Duodenal mucosa (tissue), 2 donors: ENCODE measurements around the gene GABRG2.
"Not testable (repeated sequence)": the region's sequence is repeated elsewhere in the genome, so short reads cannot be mapped to it uniquely, and the experiment has no call there.

Source experiments
- H3K27ac ChIP-seq: one replicate; pipeline ENCODE4 v1.7.0; 2013; ENCODE audit warnings: low read depth, low read length
- H3K27me3 ChIP-seq, 2 donors: one replicate each; pipeline ENCODE4 v1.7.0; 2013; ENCODE audit warnings: low read length in 2 of 2, control low read depth in 1 of 2; ENCODE audit not compliant: insufficient read depth in 2 of 2, control insufficient read depth in 1 of 2
- H3K36me3 ChIP-seq, 2 donors: one replicate each; pipeline ENCODE4 v1.7.0; 2013; ENCODE audit warnings: low read length in 2 of 2, control low read depth in 1 of 2; ENCODE audit not compliant: insufficient read depth in 2 of 2, control insufficient read depth in 1 of 2
- H3K4me1 ChIP-seq, 2 donors: one replicate each; pipeline ENCODE4 v1.7.0; 2013; ENCODE audit warnings: low read length in 2 of 2, control low read depth in 1 of 2; ENCODE audit not compliant: insufficient read depth in 2 of 2, control insufficient read depth in 1 of 2
- H3K4me3 ChIP-seq, 2 donors: one replicate each; pipeline ENCODE4 v1.7.0; 2013; ENCODE audit warnings: low read length in 2 of 2, low read depth in 1 of 2
- H3K9ac ChIP-seq, 2 donors: one replicate each; pipeline ENCODE4 v1.7.0; 2013; ENCODE audit warnings: low read length in 2 of 2, low read depth in 1 of 2
- H3K9me3 ChIP-seq, 2 donors: one replicate each; pipeline ENCODE4 v1.7.0; 2013; ENCODE audit warnings: low read length in 2 of 2, control low read depth in 1 of 2; ENCODE audit not compliant: control insufficient read depth in 1 of 2

GABRG2 gene

GRCh38 chr5:162067655-162068411, at the start of gene GABRG2:
TSS of gene GABRG2 (plus strand) at chr5:162067773. CDS start at chr5:162068000, 227 bp downstream.
- Histone ChIP-seq H3K27me3 (no peaks in the 10 kb centered on the region), H3K27ac (no peak within 1 kb of the TSS), H3K9ac (no peak within 1 kb of the TSS), H3K4me3 (no peak within 1 kb of the TSS), H3K4me1 (no peaks in the 10 kb centered on the region), H3K36me3 (no peaks in the 10 kb centered on the region), H3K9me3 (no peaks in the 10 kb centered on the region)

DNA sequence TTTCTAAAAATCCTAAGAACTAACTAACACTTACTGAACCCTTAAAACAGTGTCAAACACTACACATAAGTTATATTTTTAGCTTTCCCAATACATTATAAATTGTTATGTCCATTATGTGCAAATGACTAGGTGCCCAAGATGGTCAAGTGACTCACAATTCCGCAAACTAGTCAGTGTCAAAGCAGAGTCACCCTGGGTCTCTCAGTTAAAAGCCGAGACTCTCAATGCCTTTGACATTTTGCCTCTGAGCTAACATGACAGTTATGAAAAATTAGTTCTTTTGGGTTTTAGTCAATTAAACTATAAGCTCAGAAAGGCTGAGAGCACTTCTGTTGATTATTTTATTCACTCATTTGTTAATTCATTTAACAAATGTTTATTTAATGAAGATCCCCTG, 42.3 kb upstream of the GABRG2 start:
- Histone ChIP-seq H3K36me3 (no peaks in the 10 kb centered on the region), H3K9ac (no peak overlapping the region), H3K9me3 (no peaks in the 10 kb centered on the region), H3K4me1 (no peaks in the 10 kb centered on the region), H3K27me3 (no peaks in the 10 kb centered on the region), H3K27ac (no peak overlapping the region), H3K4me3 (no peak overlapping the region)

GRCh38 chr5:162026803-162027202, 40.8 kb upstream of the GABRG2 start:
- no peaks in the 10 kb centered on the region for H3K9me3 ChIP-seq
- no peak overlapping the region for H3K27ac ChIP-seq
- H3K27me3 ChIP-seq = no peaks in the 10 kb centered on the region
- H3K9ac ChIP-seq = no peak overlapping the region
- H3K4me3 ChIP-seq = no peak overlapping the region
- H3K4me1 ChIP-seq = no peaks in the 10 kb centered on the region
- no peaks in the 10 kb centered on the region for H3K36me3 ChIP-seq

DNA sequence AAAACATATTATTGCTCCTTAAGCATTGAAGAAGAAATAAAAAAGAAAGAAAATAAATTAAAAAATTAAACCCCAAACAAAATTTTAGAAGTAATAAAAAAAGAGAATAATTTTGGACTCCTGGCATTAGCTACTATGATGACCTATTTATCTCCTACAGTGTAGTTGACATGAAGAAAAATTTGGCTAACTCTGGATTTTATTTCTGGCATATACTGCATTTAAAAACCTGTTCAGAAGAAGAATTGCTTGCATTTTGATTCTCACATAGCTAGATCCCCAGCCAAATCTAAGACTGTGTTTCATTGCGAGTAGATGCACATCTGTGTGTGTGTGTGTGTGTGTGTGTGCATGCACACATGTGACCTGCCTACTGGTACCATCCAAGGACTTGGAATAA, 30.1 kb upstream of the GABRG2 start:
- H3K27me3 ChIP-seq = no peaks in the 10 kb centered on the region
- no peaks in the 10 kb centered on the region for H3K36me3 ChIP-seq
- no peaks in the 10 kb centered on the region for H3K9me3 ChIP-seq
- no peak overlapping the region for H3K4me3 ChIP-seq
- H3K9ac ChIP-seq = no peak overlapping the region
- no peak overlapping the region for H3K27ac ChIP-seq
- H3K4me1 ChIP-seq = no peaks in the 10 kb centered on the region

DNA sequence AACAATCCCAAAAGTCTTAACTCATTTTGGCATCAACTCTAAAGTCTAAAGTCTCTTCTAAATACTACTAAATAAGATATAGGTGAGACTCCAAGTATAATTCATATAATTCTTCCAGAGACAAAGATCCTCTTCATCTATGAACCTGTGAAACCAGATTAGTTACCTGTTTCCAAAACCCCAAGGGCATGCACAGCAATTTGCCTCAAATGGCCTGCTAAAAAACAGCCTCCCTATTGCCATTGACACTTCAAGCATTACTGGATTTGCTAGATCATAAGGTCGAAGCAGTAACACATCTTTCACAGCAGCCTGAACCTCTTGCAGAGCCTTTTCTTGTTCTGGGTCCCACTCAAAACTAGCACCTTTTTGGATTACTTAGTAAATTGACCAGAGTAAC, 20.3 kb upstream of the GABRG2 start:
- Histone ChIP-seq H3K4me1 (no peaks in the 10 kb centered on the region), H3K27me3 (no peaks in the 10 kb centered on the region), H3K9me3 (no peaks in the 10 kb centered on the region), H3K4me3 (no peak overlapping the region), H3K36me3 (no peaks in the 10 kb centered on the region), H3K9ac (no peak overlapping the region), H3K27ac (no peak overlapping the region)

DNA sequence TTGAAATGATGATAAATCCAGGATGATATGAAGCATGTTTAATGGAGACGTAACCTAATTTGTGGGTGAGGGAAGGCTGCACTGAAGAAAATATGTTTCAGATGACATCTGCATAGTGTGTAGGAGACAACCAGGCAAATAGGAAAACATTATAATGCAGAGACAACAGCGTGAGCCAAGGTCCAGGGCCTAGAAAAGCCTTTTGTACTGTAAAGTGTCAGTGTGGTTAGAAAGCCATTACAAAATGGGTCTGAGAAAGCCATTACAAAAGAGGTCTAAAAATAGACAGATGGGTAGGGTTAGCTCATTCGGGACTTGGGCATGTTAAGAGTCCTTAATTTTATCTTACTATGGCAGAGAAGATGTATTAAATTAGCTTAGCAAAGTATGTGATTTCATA, 14.9 kb upstream of the GABRG2 start:
- H3K9ac ChIP-seq = no peak overlapping the region
- H3K27ac ChIP-seq = no peak overlapping the region
- H3K9me3 ChIP-seq = no peaks in the 10 kb centered on the region
- H3K4me1 ChIP-seq = no peaks in the 10 kb centered on the region
- no peak overlapping the region for H3K4me3 ChIP-seq
- H3K36me3 ChIP-seq = no peaks in the 10 kb centered on the region
- no peaks in the 10 kb centered on the region for H3K27me3 ChIP-seq

DNA sequence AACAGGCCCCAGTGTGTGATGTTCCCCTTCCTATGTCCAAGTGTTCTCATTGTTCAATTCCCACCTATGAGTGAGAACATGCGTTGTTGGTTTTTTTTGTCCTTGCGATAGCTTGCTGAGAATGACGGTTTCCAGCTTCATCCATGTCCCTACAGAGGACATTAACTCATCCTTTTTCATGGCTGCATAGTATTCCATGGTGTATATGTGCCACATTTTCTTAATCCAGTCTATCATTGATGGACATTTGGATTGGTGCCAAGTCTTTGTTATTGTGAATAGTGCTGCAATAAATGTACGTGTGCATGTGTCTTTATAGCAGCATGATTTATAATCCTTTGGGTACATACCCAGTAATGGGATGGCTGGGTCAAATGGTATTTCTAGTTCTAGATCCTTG, 12.5 kb upstream of the GABRG2 start:
- H3K9ac ChIP-seq, H3K27ac ChIP-seq, H3K4me1 ChIP-seq, H3K9me3 ChIP-seq, H3K27me3 ChIP-seq, H3K36me3 ChIP-seq, H3K4me3 ChIP-seq: not testable (repeated sequence)

- H3K36me3 ChIP-seq = no peaks in the 10 kb centered on the region
- no peak overlapping the region for H3K27ac ChIP-seq
- H3K9me3 ChIP-seq = no peaks in the 10 kb centered on the region
- no peak overlapping the region for H3K9ac ChIP-seq
- no peaks in the 10 kb centered on the region for H3K4me1 ChIP-seq
- no peak overlapping the region for H3K4me3 ChIP-seq
- H3K27me3 ChIP-seq = no peaks in the 10 kb centered on the region
These were observed 411 bp upstream of the GABRG2 start for GRCh38 chr5:162067162-162067561.

GRCh38 chr5:162068412-162068811, 839 bp downstream of the GABRG2 start:
- H3K27me3 ChIP-seq = no peaks in the 10 kb centered on the region
- no peaks in the 10 kb centered on the region for H3K4me1 ChIP-seq
- no peak overlapping the region for H3K4me3 ChIP-seq
- no peaks in the 10 kb centered on the region for H3K36me3 ChIP-seq
- H3K27ac ChIP-seq = no peak overlapping the region
- no peaks in the 10 kb centered on the region for H3K9me3 ChIP-seq
- H3K9ac ChIP-seq = no peak overlapping the region

GRCh38 chr5:162068936-162069335, 1.4 kb downstream of the GABRG2 start:
- H3K9ac ChIP-seq = no peak overlapping the region
- H3K27ac ChIP-seq = no peak overlapping the region
- no peaks in the 10 kb centered on the region for H3K27me3 ChIP-seq
- no peaks in the 10 kb centered on the region for H3K36me3 ChIP-seq
- no peak overlapping the region for H3K4me3 ChIP-seq
- no peaks in the 10 kb centered on the region for H3K9me3 ChIP-seq
- no peaks in the 10 kb centered on the region for H3K4me1 ChIP-seq

DNA sequence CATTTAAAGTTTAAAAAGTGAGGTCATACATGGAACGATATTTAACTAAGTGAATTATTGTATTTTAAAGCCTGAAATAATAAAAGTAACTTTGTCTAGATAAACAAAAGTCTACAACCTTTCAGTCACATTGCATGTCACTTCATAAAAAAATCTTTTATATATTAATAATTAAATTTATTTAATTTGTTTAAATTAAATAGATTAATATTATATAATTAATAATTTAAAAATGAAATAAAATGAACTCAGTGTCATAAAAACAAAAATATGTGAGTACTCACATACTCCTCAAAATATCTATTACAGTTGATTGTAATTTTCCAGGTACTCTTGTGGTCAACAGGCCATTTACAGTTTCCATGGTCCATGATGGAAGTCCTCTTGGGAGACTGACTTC, 11.2 kb downstream of the GABRG2 start:
- Histone ChIP-seq H3K27me3 (no peaks in the 10 kb centered on the region), H3K4me1 (no peaks in the 10 kb centered on the region), H3K9me3 (no peaks in the 10 kb centered on the region), H3K36me3 (no peaks in the 10 kb centered on the region), H3K9ac (no peak overlapping the region), H3K27ac (no peak overlapping the region), H3K4me3 (no peak overlapping the region)
